K562 (cell line): Measurements from ENCODE around the gene IRX6.

Experiments used
- ATF1 ChIP-seq, 2 experiments: fragments of 450-650 bp in 1 of 2; IDR thresholded peaks; 2 replicates each; pipeline ENCODE4 v1.6.1; 2016; ENCODE audit warnings: missing compliant biosample characterization in 1 of 2, missing genetic modification characterization in 1 of 2
- BRD4 ChIP-seq: fragments of 200-600 bp; sonication (generic); IDR thresholded peaks from 2 replicates; pipeline ENCODE4 v1.6.1; 2017; ENCODE audit warnings: inconsistent platforms
- MEF2A ChIP-seq: IDR thresholded peaks from 2 replicates; pipeline ENCODE4 v1.6.1; 2011; ENCODE audit warnings: low read depth, mild to moderate bottlenecking, low read length, moderate library complexity; ENCODE audit not compliant: control insufficient read depth
- NRF1 ChIP-seq, 2 experiments: fragments of 450-650 bp; IDR thresholded peaks in 1 of 2; conservative IDR thresholded peaks in 1 of 2; 2 replicates each; pipeline ENCODE4 v1.6.1; 2014; ENCODE audit warnings: mild to moderate bottlenecking in 2 of 2
- POLR2A ChIP-seq: fragments of 450-650 bp; conservative IDR thresholded peaks from 2 replicates; pipeline ENCODE4 v1.6.1; 2016
- ZBED1 ChIP-seq: IDR thresholded peaks from 2 replicates; pipeline ENCODE4 v1.6.1; 2014
- ZNF584 ChIP-seq: fragments of 200-800 bp; sonication (Bioruptor generic); IDR thresholded peaks from 2 replicates; pipeline ENCODE4 v1.6.1; 2016; ENCODE audit warnings: low read depth, mild to moderate bottlenecking, missing genetic modification characterization, missing compliant biosample characterization
- TF ChIP-seq, protein P1 (sequence below): fragments of 200-600 bp; sonication (generic); IDR thresholded peaks from one replicate; pipeline ENCODE4 v1.6.1; 2012; ENCODE audit warnings: mild to moderate bottlenecking, low read depth, low read length, inconsistent platforms
- TF ChIP-seq, protein P2 (sequence below): sonication (generic); formaldehyde crosslinking; IDR thresholded peaks from 2 replicates; pipeline ENCODE4 v1.8.0; 2022; ENCODE audit warnings: mild to moderate bottlenecking, missing genetic modification reagents, borderline replicate concordance

DNA sequence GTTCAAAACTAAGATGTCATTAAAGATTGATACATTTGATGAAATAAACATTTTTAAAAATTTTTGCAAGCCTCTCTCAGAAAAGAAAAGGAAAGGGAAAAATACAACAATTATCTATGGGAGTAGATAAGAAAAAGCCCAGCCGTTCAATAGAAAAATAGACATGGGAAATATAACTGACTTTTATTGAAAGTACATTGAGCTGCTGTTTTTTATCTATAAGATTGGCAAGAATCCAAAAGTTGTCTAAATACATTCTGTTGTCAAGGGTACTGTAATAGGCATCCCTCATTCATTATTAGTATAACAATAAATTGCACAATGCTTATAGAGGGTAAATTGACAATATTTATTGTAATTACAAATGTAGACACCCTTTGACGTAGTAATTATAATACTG lies 38.4 kb upstream of the IRX6 start:
- TF ChIP-seq, protein P1, sequence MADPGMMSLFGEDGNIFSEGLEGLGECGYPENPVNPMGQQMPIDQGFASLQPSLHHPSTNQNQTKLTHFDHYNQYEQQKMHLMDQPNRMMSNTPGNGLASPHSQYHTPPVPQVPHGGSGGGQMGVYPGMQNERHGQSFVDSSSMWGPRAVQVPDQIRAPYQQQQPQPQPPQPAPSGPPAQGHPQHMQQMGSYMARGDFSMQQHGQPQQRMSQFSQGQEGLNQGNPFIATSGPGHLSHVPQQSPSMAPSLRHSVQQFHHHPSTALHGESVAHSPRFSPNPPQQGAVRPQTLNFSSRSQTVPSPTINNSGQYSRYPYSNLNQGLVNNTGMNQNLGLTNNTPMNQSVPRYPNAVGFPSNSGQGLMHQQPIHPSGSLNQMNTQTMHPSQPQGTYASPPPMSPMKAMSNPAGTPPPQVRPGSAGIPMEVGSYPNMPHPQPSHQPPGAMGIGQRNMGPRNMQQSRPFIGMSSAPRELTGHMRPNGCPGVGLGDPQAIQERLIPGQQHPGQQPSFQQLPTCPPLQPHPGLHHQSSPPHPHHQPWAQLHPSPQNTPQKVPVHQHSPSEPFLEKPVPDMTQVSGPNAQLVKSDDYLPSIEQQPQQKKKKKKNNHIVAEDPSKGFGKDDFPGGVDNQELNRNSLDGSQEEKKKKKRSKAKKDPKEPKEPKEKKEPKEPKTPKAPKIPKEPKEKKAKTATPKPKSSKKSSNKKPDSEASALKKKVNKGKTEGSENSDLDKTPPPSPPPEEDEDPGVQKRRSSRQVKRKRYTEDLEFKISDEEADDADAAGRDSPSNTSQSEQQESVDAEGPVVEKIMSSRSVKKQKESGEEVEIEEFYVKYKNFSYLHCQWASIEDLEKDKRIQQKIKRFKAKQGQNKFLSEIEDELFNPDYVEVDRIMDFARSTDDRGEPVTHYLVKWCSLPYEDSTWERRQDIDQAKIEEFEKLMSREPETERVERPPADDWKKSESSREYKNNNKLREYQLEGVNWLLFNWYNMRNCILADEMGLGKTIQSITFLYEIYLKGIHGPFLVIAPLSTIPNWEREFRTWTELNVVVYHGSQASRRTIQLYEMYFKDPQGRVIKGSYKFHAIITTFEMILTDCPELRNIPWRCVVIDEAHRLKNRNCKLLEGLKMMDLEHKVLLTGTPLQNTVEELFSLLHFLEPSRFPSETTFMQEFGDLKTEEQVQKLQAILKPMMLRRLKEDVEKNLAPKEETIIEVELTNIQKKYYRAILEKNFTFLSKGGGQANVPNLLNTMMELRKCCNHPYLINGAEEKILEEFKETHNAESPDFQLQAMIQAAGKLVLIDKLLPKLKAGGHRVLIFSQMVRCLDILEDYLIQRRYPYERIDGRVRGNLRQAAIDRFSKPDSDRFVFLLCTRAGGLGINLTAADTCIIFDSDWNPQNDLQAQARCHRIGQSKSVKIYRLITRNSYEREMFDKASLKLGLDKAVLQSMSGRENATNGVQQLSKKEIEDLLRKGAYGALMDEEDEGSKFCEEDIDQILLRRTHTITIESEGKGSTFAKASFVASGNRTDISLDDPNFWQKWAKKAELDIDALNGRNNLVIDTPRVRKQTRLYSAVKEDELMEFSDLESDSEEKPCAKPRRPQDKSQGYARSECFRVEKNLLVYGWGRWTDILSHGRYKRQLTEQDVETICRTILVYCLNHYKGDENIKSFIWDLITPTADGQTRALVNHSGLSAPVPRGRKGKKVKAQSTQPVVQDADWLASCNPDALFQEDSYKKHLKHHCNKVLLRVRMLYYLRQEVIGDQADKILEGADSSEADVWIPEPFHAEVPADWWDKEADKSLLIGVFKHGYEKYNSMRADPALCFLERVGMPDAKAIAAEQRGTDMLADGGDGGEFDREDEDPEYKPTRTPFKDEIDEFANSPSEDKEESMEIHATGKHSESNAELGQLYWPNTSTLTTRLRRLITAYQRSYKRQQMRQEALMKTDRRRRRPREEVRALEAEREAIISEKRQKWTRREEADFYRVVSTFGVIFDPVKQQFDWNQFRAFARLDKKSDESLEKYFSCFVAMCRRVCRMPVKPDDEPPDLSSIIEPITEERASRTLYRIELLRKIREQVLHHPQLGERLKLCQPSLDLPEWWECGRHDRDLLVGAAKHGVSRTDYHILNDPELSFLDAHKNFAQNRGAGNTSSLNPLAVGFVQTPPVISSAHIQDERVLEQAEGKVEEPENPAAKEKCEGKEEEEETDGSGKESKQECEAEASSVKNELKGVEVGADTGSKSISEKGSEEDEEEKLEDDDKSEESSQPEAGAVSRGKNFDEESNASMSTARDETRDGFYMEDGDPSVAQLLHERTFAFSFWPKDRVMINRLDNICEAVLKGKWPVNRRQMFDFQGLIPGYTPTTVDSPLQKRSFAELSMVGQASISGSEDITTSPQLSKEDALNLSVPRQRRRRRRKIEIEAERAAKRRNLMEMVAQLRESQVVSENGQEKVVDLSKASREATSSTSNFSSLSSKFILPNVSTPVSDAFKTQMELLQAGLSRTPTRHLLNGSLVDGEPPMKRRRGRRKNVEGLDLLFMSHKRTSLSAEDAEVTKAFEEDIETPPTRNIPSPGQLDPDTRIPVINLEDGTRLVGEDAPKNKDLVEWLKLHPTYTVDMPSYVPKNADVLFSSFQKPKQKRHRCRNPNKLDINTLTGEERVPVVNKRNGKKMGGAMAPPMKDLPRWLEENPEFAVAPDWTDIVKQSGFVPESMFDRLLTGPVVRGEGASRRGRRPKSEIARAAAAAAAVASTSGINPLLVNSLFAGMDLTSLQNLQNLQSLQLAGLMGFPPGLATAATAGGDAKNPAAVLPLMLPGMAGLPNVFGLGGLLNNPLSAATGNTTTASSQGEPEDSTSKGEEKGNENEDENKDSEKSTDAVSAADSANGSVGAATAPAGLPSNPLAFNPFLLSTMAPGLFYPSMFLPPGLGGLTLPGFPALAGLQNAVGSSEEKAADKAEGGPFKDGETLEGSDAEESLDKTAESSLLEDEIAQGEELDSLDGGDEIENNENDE = no peak
- no peak for TF ChIP-seq BRD4
- no peak for TF ChIP-seq ZBED1
- TF ChIP-seq NRF1 (conservative IDR thresholded peaks at IDR 0.05 in 1 of 2, IDR thresholded peaks at IDR 0.05 in 1 of 2) = no peak
- TF ChIP-seq ATF1 (CRISPR knock-in tag; IDR thresholded peaks at IDR 0.05) = no peak
- no peak for TF ChIP-seq ATF1 (tag; IDR thresholded peaks at IDR 0.05)
- TF ChIP-seq POLR2A = no peak
- TF ChIP-seq, protein P2, sequence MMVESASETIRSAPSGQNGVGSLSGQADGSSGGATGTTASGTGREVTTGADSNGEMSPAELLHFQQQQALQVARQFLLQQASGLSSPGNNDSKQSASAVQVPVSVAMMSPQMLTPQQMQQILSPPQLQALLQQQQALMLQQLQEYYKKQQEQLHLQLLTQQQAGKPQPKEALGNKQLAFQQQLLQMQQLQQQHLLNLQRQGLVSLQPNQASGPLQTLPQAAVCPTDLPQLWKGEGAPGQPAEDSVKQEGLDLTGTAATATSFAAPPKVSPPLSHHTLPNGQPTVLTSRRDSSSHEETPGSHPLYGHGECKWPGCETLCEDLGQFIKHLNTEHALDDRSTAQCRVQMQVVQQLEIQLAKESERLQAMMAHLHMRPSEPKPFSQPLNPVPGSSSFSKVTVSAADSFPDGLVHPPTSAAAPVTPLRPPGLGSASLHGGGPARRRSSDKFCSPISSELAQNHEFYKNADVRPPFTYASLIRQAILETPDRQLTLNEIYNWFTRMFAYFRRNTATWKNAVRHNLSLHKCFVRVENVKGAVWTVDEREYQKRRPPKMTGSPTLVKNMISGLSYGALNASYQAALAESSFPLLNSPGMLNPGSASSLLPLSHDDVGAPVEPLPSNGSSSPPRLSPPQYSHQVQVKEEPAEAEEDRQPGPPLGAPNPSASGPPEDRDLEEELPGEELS (CRISPR knock-in tag) = no peak
- no peak for TF ChIP-seq MEF2A
- TF ChIP-seq ZNF584 (CRISPR knock-in tag) = no peak
